Activated T-helper 9 cell treated with anti-CD3 and anti-CD28 coated beads, Interleukin-2, amount 50 U/mL, for 16 hours (primary cell): ENCODE results near the gene SYCP2L.
A peak's percentile ranks its signal among the peaks of the same experiment; 100 is the strongest.
"Not testable (repeated sequence)": the region's sequence is repeated elsewhere in the genome, so short reads cannot be mapped to it uniquely, and the experiment has no call there.

ENCODE experiments used
- DNase-seq: peaks from one replicate; pipeline ENCODE4 v3.0.0-alpha.2; 2020; ENCODE audit warnings: low read depth

SYCP2L gene

GRCh38 chr6:10886691-10887502, at the start of gene SYCP2L:
SYCP2L (plus strand) TSS chr6:10887052; CDS start chr6:10887127, 75 bp downstream.
- DNase-seq, result no peak

- DNase-seq, result no peak
Observed at GRCh38 chr6:10837622-10837994, 49.2 kb upstream of the SYCP2L start.

DNA sequence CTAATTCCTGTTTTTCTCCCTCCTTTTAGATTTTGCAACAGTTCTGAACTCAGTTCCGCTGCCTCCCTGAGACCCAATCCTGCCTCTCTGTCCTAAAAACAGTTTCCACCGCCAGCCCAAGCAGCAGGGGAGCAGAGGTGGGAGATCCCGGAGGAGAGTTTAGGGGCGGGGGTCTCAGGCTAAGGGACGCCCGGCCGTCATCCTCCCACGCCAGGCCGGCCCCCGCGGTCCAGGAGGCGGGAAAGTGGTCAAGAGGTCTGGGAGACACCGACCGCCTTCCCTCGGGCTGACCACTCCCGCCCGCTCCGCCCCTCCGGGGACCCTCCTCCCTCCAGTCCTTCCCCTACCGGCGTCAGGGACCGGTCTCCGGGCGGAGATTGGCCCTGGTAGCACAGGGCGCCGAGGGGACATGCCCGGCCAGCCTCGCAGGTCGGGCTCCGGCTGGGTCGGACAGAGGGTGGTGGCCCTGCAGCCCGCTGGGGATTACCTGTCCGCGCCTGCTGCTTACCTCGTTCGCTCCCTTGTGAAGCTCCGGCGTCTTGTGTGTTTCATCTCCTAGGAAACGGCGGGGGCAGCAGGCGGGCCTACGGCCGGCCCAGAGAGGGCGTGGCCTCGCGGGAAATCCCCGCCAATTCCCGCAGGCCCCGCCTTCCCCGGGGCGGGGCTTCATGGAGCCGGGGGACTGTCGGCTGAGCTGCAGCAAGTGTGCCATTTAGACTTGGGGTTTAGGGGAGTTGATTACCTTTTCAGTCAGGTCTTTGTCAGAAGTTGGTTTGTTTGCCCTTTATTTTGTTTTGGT, 48.7 kb upstream of the SYCP2L start, which contains the start of gene MAK:
Gene MAK, minus strand, starts transcription at position 545 of the 799 bp plus-strand sequence. CDS start 7,891 bp downstream, outside the sequence.
- peak; percentile 79 for DNase-seq

- DNase-seq, result no peak
Observed at GRCh38 chr6:10838794-10839333, 48.0 kb upstream of the SYCP2L start.

DNA sequence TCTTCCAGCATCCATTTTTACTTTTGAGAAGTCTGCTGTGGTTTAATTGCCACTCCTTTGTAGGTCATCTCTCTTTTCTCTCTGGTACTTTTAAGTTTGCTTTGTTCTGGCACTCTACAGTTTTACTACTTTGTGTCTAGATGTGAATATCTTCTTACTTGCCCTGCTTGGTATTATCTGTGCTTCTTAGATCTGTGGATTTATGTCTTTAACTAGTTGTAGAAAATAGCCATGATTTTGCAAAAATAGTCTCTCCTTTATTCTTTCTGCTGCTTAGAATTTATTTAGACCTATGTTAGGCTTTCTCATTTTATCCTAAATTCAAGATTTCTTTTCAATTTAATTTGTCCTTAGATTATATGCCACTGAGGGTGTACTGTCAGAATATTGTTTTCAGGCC, 43.3 kb upstream of the SYCP2L start:
- no peak for DNase-seq

DNA sequence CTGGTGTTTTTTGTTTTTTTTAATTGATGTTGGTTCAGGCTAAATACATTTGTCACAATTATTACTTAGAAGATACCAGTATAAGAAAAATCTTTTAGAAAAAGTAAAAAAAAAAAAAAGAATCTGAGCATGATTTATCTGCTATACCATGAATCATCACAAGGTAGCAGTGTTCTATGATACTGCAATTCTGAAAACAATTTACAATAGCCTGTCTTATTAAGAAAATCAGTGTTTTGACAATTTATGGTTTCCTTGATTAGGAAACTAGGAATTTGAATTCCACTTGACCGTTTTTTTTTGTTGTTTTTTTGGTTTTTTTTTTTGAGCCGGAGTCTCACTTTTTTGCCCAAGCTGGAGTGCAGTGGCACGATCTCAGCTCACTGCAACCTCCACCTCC, 39.2 kb upstream of the SYCP2L start:
- no peak for DNase-seq

GRCh38 chr6:10849901-10850300, 37.0 kb upstream of the SYCP2L start:
- no peak for DNase-seq

DNA sequence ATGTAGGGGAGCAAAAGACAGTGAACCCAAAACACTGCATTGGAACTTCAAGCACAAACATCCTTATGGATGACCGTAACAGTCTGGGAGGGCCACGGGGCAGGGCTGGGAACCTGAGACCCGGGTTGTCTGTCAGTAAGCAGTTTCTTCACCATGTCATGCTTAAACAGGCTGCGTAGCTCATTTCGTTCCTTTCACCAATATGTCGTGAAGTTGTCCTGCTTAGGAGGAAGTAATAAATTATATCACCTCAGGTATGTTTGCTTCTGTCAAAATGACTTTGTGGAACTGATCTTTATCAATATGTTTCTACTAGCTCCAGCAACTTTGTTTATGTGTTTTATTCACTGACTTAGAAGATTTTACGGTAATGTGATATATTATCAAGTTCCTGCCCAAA, 36.1 kb upstream of the SYCP2L start:
- no peak for DNase-seq

DNA sequence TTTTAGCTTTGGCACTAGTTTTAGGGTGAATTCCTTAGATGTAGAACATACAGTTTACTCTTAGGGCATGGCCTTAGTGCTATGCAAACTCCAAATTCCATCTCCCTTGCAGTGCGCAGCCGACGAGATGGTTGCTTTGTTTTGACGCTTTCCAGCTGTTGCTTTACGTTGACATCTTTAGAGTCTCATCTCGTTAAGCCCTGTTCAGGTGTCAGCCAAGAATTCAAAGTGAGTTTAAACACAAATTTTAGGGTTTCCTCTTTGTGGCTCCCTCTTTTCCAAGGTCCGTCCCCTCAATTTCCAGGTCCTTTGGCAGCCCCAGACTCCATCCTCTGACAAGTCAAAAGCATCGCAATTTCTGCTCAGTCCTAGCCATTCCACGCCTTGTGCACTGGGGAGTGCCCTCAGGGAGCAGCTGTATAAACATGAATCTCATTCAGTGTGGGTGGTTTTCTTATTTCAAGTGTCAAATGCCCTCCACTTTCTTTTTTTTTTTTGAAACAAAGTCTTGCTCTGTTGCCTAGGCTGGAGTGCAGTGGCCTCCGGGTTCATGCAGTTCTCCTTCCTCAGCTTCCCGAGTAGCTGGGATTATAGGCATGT, 34.4 kb upstream of the SYCP2L start:
- DNase-seq, result no peak

DNA sequence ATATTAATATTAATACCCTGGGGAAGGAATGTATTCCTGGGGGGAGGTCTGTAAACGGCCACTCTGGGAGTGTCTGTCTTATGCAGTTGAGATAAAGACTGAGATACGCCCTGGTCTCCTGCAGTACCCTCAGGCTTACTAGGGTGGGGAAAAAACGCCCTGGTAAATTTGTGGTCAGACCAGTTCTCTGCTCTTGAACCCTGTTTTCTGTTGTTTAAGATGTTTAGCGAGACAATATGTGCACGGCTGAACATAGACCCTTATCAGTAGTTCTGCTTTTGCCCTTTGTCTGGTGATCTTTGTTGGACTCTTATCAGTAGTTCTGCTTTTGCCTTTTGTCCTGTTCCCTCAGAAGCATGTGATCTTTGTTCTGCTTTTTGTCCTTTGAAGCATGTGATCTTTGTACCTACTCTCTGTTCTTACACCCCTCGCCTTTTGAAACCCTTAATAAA, 33.0 kb upstream of the SYCP2L start:
- not testable (repeated sequence) for DNase-seq

DNA sequence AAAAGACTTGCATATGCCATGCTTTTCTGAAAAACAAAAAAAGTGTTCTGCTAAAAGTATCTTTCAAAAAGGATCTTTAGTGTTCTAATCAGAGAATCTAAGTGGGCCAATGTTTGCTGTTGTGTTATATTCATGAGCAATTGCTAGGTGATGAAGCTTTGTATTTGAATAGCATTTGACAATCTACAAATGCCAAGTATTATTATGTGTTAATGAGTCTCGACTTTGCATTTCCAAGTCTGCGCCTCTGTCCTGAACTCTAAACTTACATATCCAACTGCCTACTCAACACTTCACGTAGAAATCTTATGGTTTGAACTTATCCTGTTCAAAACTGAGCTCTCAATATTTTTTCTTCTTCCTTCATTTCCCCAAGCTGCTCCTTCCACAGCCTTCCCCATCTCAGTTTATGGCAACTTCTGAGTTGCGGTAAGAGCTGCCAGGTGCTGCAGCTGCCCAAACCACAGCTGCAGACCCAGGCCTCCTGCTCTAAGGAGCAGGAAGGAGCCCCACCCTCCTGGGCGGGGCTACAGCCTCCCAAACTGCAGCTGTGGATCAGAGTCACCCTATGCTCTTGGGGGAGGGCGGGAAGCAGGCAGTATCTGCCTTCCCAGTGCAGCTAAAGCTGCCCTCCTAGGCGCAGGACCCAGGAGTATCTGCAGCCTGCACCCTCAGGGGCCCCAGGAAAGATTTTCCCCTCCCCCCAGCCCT, 31.8 kb upstream of the SYCP2L start:
- no peak for DNase-seq

DNA sequence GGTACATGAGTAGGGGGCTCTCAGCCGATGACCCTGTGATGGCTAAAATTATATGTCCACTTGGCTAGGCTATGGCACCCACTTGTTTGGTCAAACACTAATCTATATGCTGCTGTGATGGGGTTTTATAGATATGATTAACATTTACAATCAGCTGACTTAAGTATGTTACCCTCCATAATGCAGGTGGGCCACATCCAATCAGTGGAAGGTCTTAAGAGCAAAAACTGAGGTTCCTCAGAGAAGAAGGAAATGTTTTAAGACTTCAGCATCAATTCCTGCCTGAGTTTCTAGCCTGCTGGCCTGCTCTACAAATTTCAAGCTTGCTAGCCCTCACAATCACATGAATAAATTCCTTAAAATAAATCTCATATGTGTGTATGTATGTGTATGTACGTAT, 29.6 kb upstream of the SYCP2L start:
- DNase-seq, result no peak

DNA sequence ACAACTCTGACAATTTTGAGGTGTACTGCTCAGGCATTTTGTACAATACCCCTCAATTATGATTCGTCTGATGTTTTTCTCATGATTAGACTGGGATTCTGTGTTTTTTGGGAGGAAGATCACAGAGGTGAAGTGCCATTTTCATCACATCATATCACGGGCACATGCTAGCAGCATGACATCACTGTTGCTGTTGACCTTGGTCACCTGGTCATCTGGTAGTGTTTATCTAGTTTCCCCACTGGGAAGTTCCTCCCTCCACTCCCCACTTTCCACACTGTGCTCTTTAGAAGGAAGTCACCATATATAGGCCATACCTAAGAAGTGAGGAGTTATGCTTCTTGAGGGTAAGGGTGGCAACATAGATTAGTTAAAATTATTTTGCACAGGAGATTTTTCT, 25.8 kb upstream of the SYCP2L start:
- no peak for DNase-seq

- DNase-seq, result no peak
Observed at GRCh38 chr6:10862361-10862760, 24.5 kb upstream of the SYCP2L start.

DNA sequence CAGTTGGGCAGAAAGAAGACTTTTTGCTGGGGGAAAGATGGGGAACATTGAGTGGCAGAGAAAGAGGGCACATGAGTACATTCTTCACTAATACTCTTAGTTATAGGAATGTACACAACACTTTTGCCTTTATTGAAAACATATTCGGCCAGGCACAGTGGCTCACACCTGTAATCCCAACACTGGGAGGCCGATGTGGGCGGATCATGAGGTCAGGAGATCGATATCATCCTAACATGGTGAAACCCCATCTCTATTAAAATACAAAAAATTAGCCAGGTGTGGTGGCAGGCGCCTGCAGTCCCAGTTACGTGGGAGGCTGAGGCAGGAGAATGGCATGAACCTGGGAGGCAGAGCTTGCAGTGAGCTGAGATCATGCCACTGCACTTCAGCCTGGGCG, 23.8 kb upstream of the SYCP2L start:
- not testable (repeated sequence) for DNase-seq

DNA sequence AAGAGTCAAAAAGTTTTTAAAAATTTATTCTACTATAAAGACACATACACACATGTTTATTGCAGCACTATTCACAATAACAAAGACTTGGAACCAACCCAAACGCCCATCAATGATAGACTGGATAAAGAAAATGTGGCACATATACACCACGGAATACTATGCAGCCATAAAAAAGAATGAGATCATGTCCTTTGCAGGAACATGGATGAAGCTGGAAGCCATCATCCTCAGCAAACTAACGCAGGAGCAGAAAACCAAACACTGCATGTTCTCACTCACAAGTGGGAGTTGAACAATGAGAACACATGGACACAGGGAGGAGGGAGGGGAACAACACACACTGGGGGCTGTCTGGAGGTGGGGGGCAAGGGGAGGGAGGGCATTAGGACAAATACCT, 20.1 kb upstream of the SYCP2L start:
- DNase-seq, result not testable (repeated sequence)

- no peak for DNase-seq
Observed at GRCh38 chr6:10867952-10868351, 18.9 kb upstream of the SYCP2L start.

DNA sequence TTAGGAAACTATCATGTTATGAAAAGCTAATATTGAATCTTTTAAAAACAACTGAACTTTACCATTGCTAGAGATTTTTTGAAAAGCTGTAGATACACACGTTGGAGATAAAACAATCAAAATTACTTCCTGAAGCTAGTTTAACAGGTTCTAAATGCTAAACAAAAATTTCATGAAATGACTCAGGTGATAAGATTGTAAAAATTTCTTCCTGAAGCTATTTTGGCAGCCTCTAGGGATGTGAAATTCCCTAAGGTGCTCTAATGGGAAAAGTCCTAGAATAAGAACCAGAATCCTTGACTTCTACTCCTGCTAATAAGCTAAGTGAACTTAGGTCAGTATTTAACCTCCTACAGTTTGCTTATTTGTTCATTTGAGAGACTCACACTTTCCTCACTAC, 13.5 kb upstream of the SYCP2L start:
- DNase-seq, result no peak

DNA sequence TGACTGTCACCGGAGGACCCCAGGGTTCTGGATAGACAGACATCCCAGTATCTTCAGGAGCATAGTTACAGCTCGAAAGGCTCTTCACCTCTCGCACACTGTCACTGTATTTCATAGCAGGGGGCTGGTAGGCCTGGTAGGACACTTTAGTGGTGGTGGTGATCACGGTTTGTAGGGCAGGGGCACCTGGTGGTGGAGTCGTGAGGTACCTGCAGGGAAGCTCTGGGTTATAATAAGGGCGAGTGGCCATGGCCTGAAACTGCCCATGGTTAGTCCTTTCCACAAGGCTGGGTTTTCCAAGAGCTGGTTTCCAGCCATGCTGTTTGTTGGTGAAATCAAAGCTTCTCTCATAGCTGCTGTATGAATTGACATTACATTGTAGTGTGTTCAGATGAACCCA, 12.6 kb upstream of the SYCP2L start:
- no peak for DNase-seq

- DNase-seq, result no peak
Observed at GRCh38 chr6:10875026-10875425, 11.8 kb upstream of the SYCP2L start.

DNA sequence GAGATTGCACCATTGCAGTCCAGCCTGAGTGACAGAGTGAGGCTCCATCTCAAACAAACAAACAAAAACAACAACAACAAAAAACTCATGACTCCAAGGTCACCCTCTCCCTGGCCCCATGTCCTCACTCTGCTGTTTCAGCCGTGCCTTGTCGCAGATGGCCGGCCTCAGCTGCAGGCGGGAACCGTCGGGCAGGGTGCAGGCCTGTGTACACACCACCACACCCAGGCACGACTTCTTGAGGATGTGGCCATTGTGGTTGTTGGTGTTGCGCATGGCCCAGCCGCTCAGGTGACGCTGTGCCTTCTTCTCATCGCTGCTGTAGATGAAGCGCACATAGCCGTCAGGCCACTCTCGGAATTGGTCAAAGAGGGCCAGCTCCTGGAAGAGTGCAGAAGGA, 9.8 kb upstream of the SYCP2L start:
- DNase-seq, result no peak

GRCh38 chr6:10877871-10878270, 9.0 kb upstream of the SYCP2L start:
- no peak for DNase-seq
